BLaER1 treated with 17β-estradiol and CSF1 and Interleukin-3, amounts not matched to agents 10 nM and 100 nM (cell line): ENCODE results near the gene SF3B3.
A peak's percentile ranks its signal among the peaks of the same experiment; 100 is the strongest.

ENCODE experiments used
- H3K27ac ChIP-seq, 11 experiments: shearing (Covaris generic); formaldehyde crosslinking; 2 replicates each; pipeline ENCODE4 v1.8.1; 2022
- H3K27me3 ChIP-seq, 11 experiments: shearing (Covaris generic); formaldehyde crosslinking; 2 replicates each; pipeline ENCODE4 v1.8.1; 2022
- H3K36me3 ChIP-seq, 11 experiments: shearing (Covaris generic); formaldehyde crosslinking; 2 replicates each; pipeline ENCODE4 v1.8.1; 2022
- H3K4me1 ChIP-seq, 10 experiments: shearing (Covaris generic); formaldehyde crosslinking; 2 replicates each; pipeline ENCODE4 v1.8.1; 2022
- H3K4me2 ChIP-seq, 11 experiments: shearing (Covaris generic); formaldehyde crosslinking; 2 replicates each; pipeline ENCODE4 v1.8.1; 2022
- H3K4me3 ChIP-seq, 10 experiments: shearing (Covaris generic); formaldehyde crosslinking; 2 replicates each; pipeline ENCODE4 v1.8.1; 2022
- H3K9ac ChIP-seq, 11 experiments: shearing (Covaris generic); formaldehyde crosslinking; 2 replicates each; pipeline ENCODE4 v1.8.1; 2022
- H3K9me3 ChIP-seq, 11 experiments: shearing (Covaris generic); formaldehyde crosslinking; replicated peaks in 1 of 11; 2 replicates each; pipeline ENCODE4 v1.8.1; 2022
- H4K20me1 ChIP-seq, 11 experiments: shearing (Covaris generic); formaldehyde crosslinking; 2 replicates each; pipeline ENCODE4 v1.8.1; 2022
- Cebpa-rat ChIP-seq, 11 experiments: shearing (Covaris generic); IDR thresholded peaks; 2 replicates each; pipeline ENCODE4 v1.8.1; 2022

Gene SF3B3

GRCh38 chr16:70568601-70569237 is 45.1 kb downstream of the SF3B3 start:
- TF ChIP-seq Cebpa-rat (IDR thresholded peaks at IDR 0.05), result no peak
- Histone ChIP-seq H4K20me1 (peaks cover 43 to 100% (median 100%) of the 10 kb centered on the region in 11 experiments), H3K4me1 (peaks cover 0 to 16% (median 4%) of the 10 kb centered on the region in 10 experiments; a peak in 7 of 20 replicates), H3K36me3 (peaks cover 100% of the 10 kb centered on the region in 11 experiments), H3K27ac (no peak overlapping the region), H3K27me3 (no peaks in the 10 kb centered on the region), H3K9me3 (no peaks in the 10 kb centered on the region), H3K9ac (no peak overlapping the region), H3K4me3 (no peak overlapping the region), H3K4me2 (no peak overlapping the region)

- Histone ChIP-seq H3K4me1 (peaks cover 0 to 16% (median 5%) of the 10 kb centered on the region in 10 experiments; a peak in 8 of 20 replicates), H3K36me3 (peaks cover 99 to 100% (median 100%) of the 10 kb centered on the region in 11 experiments), H3K9ac (no peak overlapping the region), H3K4me2 (no peak overlapping the region), H3K27ac (no peak overlapping the region), H3K9me3 (no peaks in the 10 kb centered on the region), H3K27me3 (no peaks in the 10 kb centered on the region), H4K20me1 (peaks cover 44 to 100% (median 100%) of the 10 kb centered on the region in 11 experiments), H3K4me3 (no peak overlapping the region)
- TF ChIP-seq Cebpa-rat (IDR thresholded peaks at IDR 0.05), result no peak
Observed at GRCh38 chr16:70569752-70570151, 46.1 kb downstream of the SF3B3 start.

- Histone ChIP-seq H3K4me1 (peaks cover 0 to 28% (median 10%) of the 10 kb centered on the region in 10 experiments; a peak in 13 of 20 replicates), H3K4me2 (no peak overlapping the region), H3K36me3 (peaks cover 92 to 99% (median 98%) of the 10 kb centered on the region in 11 experiments), H3K4me3 (no peak overlapping the region), H3K9ac (no peak overlapping the region), H3K27me3 (no peaks in the 10 kb centered on the region), H3K9me3 (no peaks in the 10 kb centered on the region), H3K27ac (no peak overlapping the region), H4K20me1 (peaks cover 42 to 100% (median 99%) of the 10 kb centered on the region in 11 experiments)
- TF ChIP-seq Cebpa-rat (IDR thresholded peaks at IDR 0.05), result no peak
Observed at GRCh38 chr16:70570967-70571570, 47.5 kb downstream of the SF3B3 start.

GRCh38 chr16:70571623-70572022 is 48.0 kb downstream of the SF3B3 start:
- no peak overlapping the region for H3K9ac ChIP-seq
- no peak overlapping the region for H3K4me3 ChIP-seq
- H4K20me1 ChIP-seq, result peaks cover 42 to 100% (median 97%) of the 10 kb centered on the region in 11 experiments
- H3K27me3 ChIP-seq, result no peaks in the 10 kb centered on the region
- no peak overlapping the region for H3K4me2 ChIP-seq
- H3K27ac ChIP-seq, result no peak overlapping the region
- H3K36me3 ChIP-seq, result peaks cover 87 to 94% (median 93%) of the 10 kb centered on the region in 11 experiments
- no peak for TF ChIP-seq Cebpa-rat (IDR thresholded peaks at IDR 0.05)
- H3K9me3 ChIP-seq, result no peaks in the 10 kb centered on the region
- peaks cover 0 to 33% (median 13%) of the 10 kb centered on the region in 10 experiments; a peak in 14 of 20 replicates for H3K4me1 ChIP-seq

- H3K27ac ChIP-seq, result no peak overlapping the region
- H3K4me1 ChIP-seq, result peaks cover 0 to 40% (median 15%) of the 10 kb centered on the region in 10 experiments; a peak in 14 of 20 replicates
- peaks cover 37 to 100% (median 97%) of the 10 kb centered on the region in 11 experiments for H4K20me1 ChIP-seq
- peaks cover 80 to 87% (median 86%) of the 10 kb centered on the region in 11 experiments for H3K36me3 ChIP-seq
- no peaks in the 10 kb centered on the region for H3K27me3 ChIP-seq
- no peak for TF ChIP-seq Cebpa-rat (IDR thresholded peaks at IDR 0.05)
- H3K4me3 ChIP-seq, result no peak overlapping the region
- H3K9me3 ChIP-seq, result no peaks in the 10 kb centered on the region
- 0 out of 22 replicates have a peak overlapping the region, but pooled peaks of 1 of the 11 experiments have one; percentile 10 for H3K9ac ChIP-seq
- H3K4me2 ChIP-seq, result no peak overlapping the region
Observed at GRCh38 chr16:70572050-70572925, 48.7 kb downstream of the SF3B3 start.

- Histone ChIP-seq H3K36me3 (peaks cover 74 to 81% (median 80%) of the 10 kb centered on the region in 11 experiments), H3K9ac (0 out of 22 replicates have a peak overlapping the region, but pooled peaks of 1 of the 11 experiments have one; percentile 10), H3K9me3 (no peaks in the 10 kb centered on the region), H3K27ac (no peak overlapping the region), H3K4me1 (peaks cover 0 to 40% (median 15%) of the 10 kb centered on the region in 10 experiments; a peak in 14 of 20 replicates), H3K4me3 (no peak overlapping the region), H4K20me1 (peaks cover 34 to 100% (median 92%) of the 10 kb centered on the region in 11 experiments), H3K4me2 (no peak overlapping the region), H3K27me3 (no peaks in the 10 kb centered on the region)
- TF ChIP-seq Cebpa-rat (IDR thresholded peaks at IDR 0.05), result no peak
Observed at GRCh38 chr16:70572926-70573270, 49.3 kb downstream of the SF3B3 start.

GRCh38 chr16:70573451-70574121 is 50.0 kb downstream of the SF3B3 start:
- Histone ChIP-seq H3K27me3 (no peaks in the 10 kb centered on the region), H3K27ac (no peak overlapping the region; a peak in 1 of 22 replicates), H4K20me1 (peaks cover 27 to 96% (median 85%) of the 10 kb centered on the region in 11 experiments; a peak in 21 of 22 replicates), H3K4me2 (no peak overlapping the region), H3K9me3 (no peaks in the 10 kb centered on the region), H3K9ac (0 out of 22 replicates have a peak overlapping the region, but pooled peaks of 1 of the 11 experiments have one; percentile 17), H3K4me1 (peaks cover 0 to 40% (median 15%) of the 10 kb centered on the region in 10 experiments; a peak in 14 of 20 replicates), H3K4me3 (no peak overlapping the region), H3K36me3 (peaks cover 67 to 74% (median 73%) of the 10 kb centered on the region in 11 experiments)
- no peak for TF ChIP-seq Cebpa-rat (IDR thresholded peaks at IDR 0.05)

- no peak overlapping the region for H3K9ac ChIP-seq
- no peak overlapping the region for H3K27ac ChIP-seq
- peaks cover 55 to 62% (median 62%) of the 10 kb centered on the region in 11 experiments for H3K36me3 ChIP-seq
- H4K20me1 ChIP-seq, result peaks cover 16 to 85% (median 75%) of the 10 kb centered on the region in 11 experiments; a peak in 21 of 22 replicates
- H3K9me3 ChIP-seq, result no peaks in the 10 kb centered on the region
- H3K4me2 ChIP-seq, result no peak overlapping the region
- H3K27me3 ChIP-seq, result no peaks in the 10 kb centered on the region
- H3K4me1 ChIP-seq, result peaks cover 0 to 40% (median 15%) of the 10 kb centered on the region in 10 experiments; a peak in 13 of 20 replicates
- no peak overlapping the region for H3K4me3 ChIP-seq
- no peak for TF ChIP-seq Cebpa-rat (IDR thresholded peaks at IDR 0.05)
Observed at GRCh38 chr16:70574595-70575271, 51.1 kb downstream of the SF3B3 start.
